SH-SY5Y (cell line): ENCODE results near the gene ATF6.

Source experiments
- GATA2 ChIP-seq: IDR thresholded peaks from 2 replicates; pipeline ENCODE4 v1.6.1; 2011; ENCODE audit warnings: mild to moderate bottlenecking, low read depth, low read length
- GATA3 ChIP-seq: IDR thresholded peaks from 2 replicates; pipeline ENCODE4 v1.6.1; 2011; ENCODE audit warnings: low read depth, mild to moderate bottlenecking, low read length, moderate library complexity

Gene ATF6

GRCh38 chr1:161825831-161826230 lies 59.7 kb downstream of the ATF6 start:
- TF ChIP-seq GATA3, result no peak

GRCh38 chr1:161826478-161826877 lies 60.4 kb downstream of the ATF6 start:
- TF ChIP-seq GATA2 (no peak), GATA3 (no peak)

- TF ChIP-seq GATA3 (no peak), GATA2 (no peak)
Observed at GRCh38 chr1:161827786-161828185, 61.7 kb downstream of the ATF6 start.

- no peak for TF ChIP-seq GATA3
- no peak for TF ChIP-seq GATA2
Observed at GRCh38 chr1:161834967-161835550, 68.9 kb downstream of the ATF6 start.

- TF ChIP-seq GATA2 (no peak), GATA3 (no peak)
Observed at GRCh38 chr1:161836018-161836417, 69.9 kb downstream of the ATF6 start.

- TF ChIP-seq GATA3 (no peak), GATA2 (no peak)
Observed at GRCh38 chr1:161838362-161838761, 72.2 kb downstream of the ATF6 start.

GRCh38 chr1:161838885-161839284 lies 72.8 kb downstream of the ATF6 start:
- no peak for TF ChIP-seq GATA2
- TF ChIP-seq GATA3, result no peak

- no peak for TF ChIP-seq GATA2
- no peak for TF ChIP-seq GATA3
Observed at GRCh38 chr1:161839591-161839990, 73.5 kb downstream of the ATF6 start.

- TF ChIP-seq GATA2, result no peak
- no peak for TF ChIP-seq GATA3
Observed at GRCh38 chr1:161840363-161840762, 74.2 kb downstream of the ATF6 start.

- no peak for TF ChIP-seq GATA2
Observed at GRCh38 chr1:161843156-161843555, 77.0 kb downstream of the ATF6 start.

- TF ChIP-seq GATA2 (no peak), GATA3 (no peak)
Observed at GRCh38 chr1:161844696-161845095, 78.6 kb downstream of the ATF6 start.

GRCh38 chr1:161848676-161849075 lies 82.6 kb downstream of the ATF6 start:
- TF ChIP-seq GATA3 (no peak), GATA2 (no peak)

- no peak for TF ChIP-seq GATA2
- TF ChIP-seq GATA3, result no peak
Observed at GRCh38 chr1:161849518-161849917, 83.4 kb downstream of the ATF6 start.

GRCh38 chr1:161855260-161855659 lies 89.1 kb downstream of the ATF6 start:
- TF ChIP-seq GATA3, result no peak
- no peak for TF ChIP-seq GATA2

GRCh38 chr1:161858271-161858670 lies 92.2 kb downstream of the ATF6 start:
- TF ChIP-seq GATA2, result no peak
- TF ChIP-seq GATA3, result no peak

GRCh38 chr1:161863549-161863948 lies 97.4 kb downstream of the ATF6 start:
- TF ChIP-seq GATA3, result no peak
- TF ChIP-seq GATA2, result no peak

- TF ChIP-seq GATA2, result no peak
- no peak for TF ChIP-seq GATA3
Observed at GRCh38 chr1:161864577-161864976, 98.5 kb downstream of the ATF6 start.
